ENCODE data around the gene PCDHGA4.
A peak's percentile ranks its signal among the peaks of the same experiment; 100 is the strongest.

PCDHGA4 gene

GRCh38 chr5:141319202-141319601, 35.6 kb upstream of the PCDHGA4 start:
- no peak overlapping the region for H3K9ac ChIP-seq (ENCODE audit: low read length)
- H3K79me2 ChIP-seq (ENCODE audit: insufficient read depth, low read length), result peaks cover 24% of the 10 kb centered on the region
- H2AFZ ChIP-seq (ENCODE audit: low read length), result no peak overlapping the region
- H3K4me3 ChIP-seq (ENCODE audit: low read depth, low read length, poor library complexity, severe bottlenecking), result peak overlapping the region; percentile 86
- H3F3A ChIP-seq (ENCODE audit: insufficient read depth, low read length), result no peaks in the 10 kb centered on the region
- H4K20me1 ChIP-seq (ENCODE audit: insufficient read depth, low read length), result no peaks in the 10 kb centered on the region
- no peak overlapping the region for H3K27ac ChIP-seq (ENCODE audit: low read depth, low read length, poor library complexity, severe bottlenecking)
- peaks cover 36% of the 10 kb centered on the region for H3K9me3 ChIP-seq (ENCODE audit: low read length)
- H3K27me3 ChIP-seq (ENCODE audit: insufficient read depth, low read length), result no peaks in the 10 kb centered on the region
- no peaks in the 10 kb centered on the region for H3K9me2 ChIP-seq (ENCODE audit: low read depth, low read length)
- peaks cover 50% of the 10 kb centered on the region for H3K36me3 ChIP-seq (ENCODE audit: insufficient read depth, low read length)
- TF ChIP-seq EZH2 (IDR thresholded peaks at IDR 0.05; ENCODE audit: borderline replicate concordance, low read length), result no peak
- TF ChIP-seq CTCF (IDR thresholded peaks at IDR 0.05; ENCODE audit: low read length), result no peak
- H3K4me1 ChIP-seq (ENCODE audit: insufficient read depth, low read length, severe bottlenecking), result peaks cover 19% of the 10 kb centered on the region
- H3K4me2 ChIP-seq (ENCODE audit: low read length), result peak overlapping the region; percentile 66

DNA sequence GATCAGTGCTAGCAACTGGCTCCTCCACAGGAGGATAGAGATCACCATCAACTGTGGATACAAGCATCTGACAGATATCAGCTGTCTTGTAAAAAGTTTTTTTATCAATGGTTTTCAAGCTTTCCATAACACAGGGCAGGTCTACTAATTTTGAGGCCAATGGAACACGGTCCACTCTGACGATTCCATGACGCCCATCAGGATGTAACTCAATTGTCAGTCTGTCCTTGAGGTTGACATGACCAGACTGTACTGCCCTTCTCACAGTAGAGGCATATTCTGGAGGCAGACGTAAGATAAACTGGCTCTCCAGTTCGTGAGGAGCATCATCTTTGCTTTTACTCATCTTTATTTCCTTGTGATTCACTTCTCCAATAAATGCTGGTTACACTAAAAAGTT, 35.1 kb upstream of the PCDHGA4 start:
- TF ChIP-seq EZH2 (IDR thresholded peaks at IDR 0.05; ENCODE audit: borderline replicate concordance, low read length) (no peak), CTCF (IDR thresholded peaks at IDR 0.05; ENCODE audit: low read length) (no peak)
- H3K27ac ChIP-seq (ENCODE audit: low read depth, low read length, poor library complexity, severe bottlenecking), result no peak overlapping the region

DNA sequence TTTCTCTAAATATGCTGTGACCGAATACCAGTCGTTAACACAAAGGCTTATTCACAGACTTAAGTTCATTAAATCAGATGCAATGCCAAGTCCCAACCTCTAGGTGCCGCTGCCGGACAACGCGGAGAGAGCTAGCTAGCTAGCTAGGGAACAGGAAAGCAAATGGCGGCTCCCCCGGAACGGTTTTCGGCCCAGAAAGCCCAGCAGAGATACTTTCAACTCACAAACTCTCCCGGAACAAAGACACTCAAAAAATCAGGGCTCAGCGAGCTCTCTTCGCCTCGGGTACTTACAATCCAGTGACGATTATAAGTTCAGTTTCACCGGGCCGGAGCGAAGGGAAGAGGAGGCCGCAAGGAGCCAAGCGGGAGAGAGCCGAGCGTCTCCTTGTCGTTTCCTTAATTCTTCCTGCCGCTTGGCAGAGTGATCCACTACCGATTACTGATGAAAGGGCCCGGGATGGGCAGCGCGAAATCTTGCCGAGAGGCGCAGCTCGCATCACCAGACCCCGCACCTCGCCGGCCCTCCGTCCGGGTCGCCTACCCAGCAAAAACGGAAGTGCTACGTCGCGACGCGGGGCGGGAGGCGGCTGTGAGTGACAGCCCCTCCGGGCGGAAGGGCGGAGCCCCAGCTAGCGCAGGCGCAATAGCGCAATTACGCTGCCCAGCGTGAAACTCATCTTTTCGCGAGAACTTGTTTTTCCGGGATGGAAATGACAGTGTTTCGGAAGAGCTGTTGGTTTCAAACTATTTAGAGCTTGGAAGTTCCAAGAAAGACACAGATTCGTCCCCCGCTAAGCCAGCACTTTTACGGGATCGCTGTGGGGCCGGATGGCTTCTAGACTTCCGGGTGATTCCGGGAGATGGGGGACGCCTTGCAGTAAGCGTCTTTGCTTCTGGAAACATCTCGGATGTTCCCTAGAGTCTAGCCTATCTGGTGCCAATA, 34.3 kb upstream of the PCDHGA4 start, which contains the start of gene TAF7:
Gene TAF7, minus strand, starts transcription at position 560 of the 945 bp plus-strand sequence. CDS start 740 bp downstream, outside the sequence.
- H3K4me3 ChIP-seq (ENCODE audit: low read depth, low read length, poor library complexity, severe bottlenecking), result peak within 1 kb of the TSS; percentile 86
- no peaks in the 10 kb centered on the region for H4K20me1 ChIP-seq (ENCODE audit: insufficient read depth, low read length)
- peaks cover 27% of the 10 kb centered on the region for H3K9me3 ChIP-seq (ENCODE audit: low read length)
- H3K27ac ChIP-seq (ENCODE audit: low read depth, low read length, poor library complexity, severe bottlenecking), result peak within 1 kb of the TSS; percentile 88
- peak within 1 kb of the TSS; percentile 21 for H2AFZ ChIP-seq (ENCODE audit: low read length)
- TF ChIP-seq CTCF (IDR thresholded peaks at IDR 0.05; ENCODE audit: low read length) (peak; percentile 87), EZH2 (IDR thresholded peaks at IDR 0.05; ENCODE audit: borderline replicate concordance, low read length) (no peak)
- H3K4me1 ChIP-seq (ENCODE audit: insufficient read depth, low read length, severe bottlenecking), result peaks cover 19% of the 10 kb centered on the region
- no peaks in the 10 kb centered on the region for H3K9me2 ChIP-seq (ENCODE audit: low read depth, low read length)
- no peaks in the 10 kb centered on the region for H3K27me3 ChIP-seq (ENCODE audit: insufficient read depth, low read length)
- H3K36me3 ChIP-seq (ENCODE audit: insufficient read depth, low read length), result peaks cover 43% of the 10 kb centered on the region
- H3F3A ChIP-seq (ENCODE audit: insufficient read depth, low read length), result no peaks in the 10 kb centered on the region
- H3K4me2 ChIP-seq (ENCODE audit: low read length), result peak within 1 kb of the TSS; percentile 66
- H3K9ac ChIP-seq (ENCODE audit: low read length), result peak within 1 kb of the TSS; percentile 90
- peaks cover 24% of the 10 kb centered on the region for H3K79me2 ChIP-seq (ENCODE audit: insufficient read depth, low read length)

More for the DNA sequence above, 35.1 kb upstream of the PCDHGA4 start:
- H3K79me2 ChIP-seq (ENCODE audit: insufficient read depth, low read length), result peaks cover 24% of the 10 kb centered on the region
- H3F3A ChIP-seq (ENCODE audit: insufficient read depth, low read length), result no peaks in the 10 kb centered on the region
- H3K9me3 ChIP-seq (ENCODE audit: low read length), result peaks cover 34% of the 10 kb centered on the region
- no peaks in the 10 kb centered on the region for H4K20me1 ChIP-seq (ENCODE audit: insufficient read depth, low read length)
- H3K4me1 ChIP-seq (ENCODE audit: insufficient read depth, low read length, severe bottlenecking), result peaks cover 19% of the 10 kb centered on the region
- peaks cover 49% of the 10 kb centered on the region for H3K36me3 ChIP-seq (ENCODE audit: insufficient read depth, low read length)
- H3K4me3 ChIP-seq (ENCODE audit: low read depth, low read length, poor library complexity, severe bottlenecking), result peak overlapping the region; percentile 86
- H3K27me3 ChIP-seq (ENCODE audit: insufficient read depth, low read length), result no peaks in the 10 kb centered on the region
- no peaks in the 10 kb centered on the region for H3K9me2 ChIP-seq (ENCODE audit: low read depth, low read length)
- H2AFZ ChIP-seq (ENCODE audit: low read length), result no peak overlapping the region
- no peak overlapping the region; the same call in 1 of the 2 replicates for H3K9ac ChIP-seq (ENCODE audit: low read length)
- peak overlapping the region; percentile 66 for H3K4me2 ChIP-seq (ENCODE audit: low read length)

Data from OCI-LY1 (cell line).